WTC11 (cell line): ENCODE data around the gene LRRC4B.

Experiments
- ATF3 ChIP-seq: sonication (generic); formaldehyde crosslinking; conservative IDR thresholded peaks from 2 replicates; pipeline ENCODE4 v1.8.1; 2022; ENCODE audit warnings: mild to moderate bottlenecking, missing genetic modification reagents
- FOXK1 ChIP-seq: sonication (generic); formaldehyde crosslinking; IDR thresholded peaks from 2 replicates; pipeline ENCODE4 v1.8.0; 2022; ENCODE audit warnings: mild to moderate bottlenecking, moderate library complexity, missing genetic modification reagents
- FOXP1 ChIP-seq: sonication (generic); formaldehyde crosslinking; IDR thresholded peaks from 2 replicates; pipeline ENCODE4 v1.8.0; 2022; ENCODE audit warnings: missing genetic modification reagents, mild to moderate bottlenecking, moderate library complexity, borderline replicate concordance
- ZNF263 ChIP-seq: sonication (generic); formaldehyde crosslinking; IDR thresholded peaks from 2 replicates; pipeline ENCODE4 v1.8.1; 2022; ENCODE audit warnings: low read depth, mild to moderate bottlenecking, moderate library complexity, missing genetic modification reagents
- TF ChIP-seq, protein P1 (sequence below): fragments of 200-600 bp; IDR thresholded peaks from 2 replicates; pipeline ENCODE4 v1.8.0; 2022; ENCODE audit warnings: antibody characterized with exemption
- TF ChIP-seq, protein P2 (sequence below): fragments of 250-450 bp; sonication (Bioruptor Pico); conservative IDR thresholded peaks from 2 replicates; pipeline ENCODE4 v1.9.0; 2021; ENCODE audit warnings: mild to moderate bottlenecking

- TF ChIP-seq, protein P1, sequence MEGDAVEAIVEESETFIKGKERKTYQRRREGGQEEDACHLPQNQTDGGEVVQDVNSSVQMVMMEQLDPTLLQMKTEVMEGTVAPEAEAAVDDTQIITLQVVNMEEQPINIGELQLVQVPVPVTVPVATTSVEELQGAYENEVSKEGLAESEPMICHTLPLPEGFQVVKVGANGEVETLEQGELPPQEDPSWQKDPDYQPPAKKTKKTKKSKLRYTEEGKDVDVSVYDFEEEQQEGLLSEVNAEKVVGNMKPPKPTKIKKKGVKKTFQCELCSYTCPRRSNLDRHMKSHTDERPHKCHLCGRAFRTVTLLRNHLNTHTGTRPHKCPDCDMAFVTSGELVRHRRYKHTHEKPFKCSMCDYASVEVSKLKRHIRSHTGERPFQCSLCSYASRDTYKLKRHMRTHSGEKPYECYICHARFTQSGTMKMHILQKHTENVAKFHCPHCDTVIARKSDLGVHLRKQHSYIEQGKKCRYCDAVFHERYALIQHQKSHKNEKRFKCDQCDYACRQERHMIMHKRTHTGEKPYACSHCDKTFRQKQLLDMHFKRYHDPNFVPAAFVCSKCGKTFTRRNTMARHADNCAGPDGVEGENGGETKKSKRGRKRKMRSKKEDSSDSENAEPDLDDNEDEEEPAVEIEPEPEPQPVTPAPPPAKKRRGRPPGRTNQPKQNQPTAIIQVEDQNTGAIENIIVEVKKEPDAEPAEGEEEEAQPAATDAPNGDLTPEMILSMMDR = no peak
- TF ChIP-seq FOXP1 (CRISPR knock-in tag) (no peak), FOXK1 (CRISPR knock-in tag) (no peak), ZNF263 (no peak), ATF3 (CRISPR knock-in tag) (no peak)
- TF ChIP-seq, protein P2, sequence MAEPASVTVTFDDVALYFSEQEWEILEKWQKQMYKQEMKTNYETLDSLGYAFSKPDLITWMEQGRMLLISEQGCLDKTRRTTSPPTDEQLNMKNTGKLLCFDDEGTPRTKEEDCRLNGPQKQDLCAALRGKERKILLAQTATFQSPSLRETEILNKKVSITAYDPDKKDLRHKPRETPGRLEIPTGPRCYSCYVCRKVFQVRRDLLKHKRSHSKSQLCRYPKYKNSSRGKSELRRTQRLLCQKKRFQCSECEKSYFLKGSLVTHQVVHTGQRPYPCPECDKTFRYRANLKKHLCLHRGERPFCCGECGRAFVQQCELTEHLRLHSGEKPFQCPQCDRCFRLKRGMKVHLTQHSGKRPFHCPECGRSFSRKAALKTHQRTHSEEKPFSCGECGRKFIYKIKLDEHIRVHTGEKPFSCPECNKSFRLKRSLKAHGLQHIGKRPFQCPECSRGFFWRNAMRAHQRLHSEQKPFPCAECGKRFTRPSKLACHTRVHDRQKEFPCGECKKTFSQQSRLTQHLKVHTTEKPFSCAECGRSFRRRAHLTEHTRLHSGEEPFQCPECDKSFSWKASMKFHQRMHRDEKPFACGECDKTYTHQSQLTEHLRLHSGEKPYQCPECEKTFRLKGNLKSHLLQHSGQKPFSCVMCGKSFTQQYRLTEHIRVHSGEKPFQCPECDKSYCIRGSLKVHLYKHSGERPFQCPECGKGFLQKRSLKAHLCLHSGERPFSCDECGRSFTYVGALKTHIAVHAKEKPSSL = no peak
These were observed 5.2 kb downstream of the LRRC4B start for GRCh38 chr19:50562996-50563395.
